ENCODE measurements around the gene RBM24.

RBM24 gene

GRCh38 chr6:17278289-17279063 lies 2.7 kb upstream of the RBM24 start:
- no peak for TF ChIP-seq GATA2 (IDR thresholded peaks at IDR 0.05; ENCODE audit: low read depth, low read length)
- TF ChIP-seq GATA3 (IDR thresholded peaks at IDR 0.05; ENCODE audit: low read depth, low read length), result no peak

GRCh38 chr6:17280138-17280537 lies 1.0 kb upstream of the RBM24 start:
- TF ChIP-seq GATA2 (IDR thresholded peaks at IDR 0.05; ENCODE audit: low read depth, low read length) (no peak), GATA3 (IDR thresholded peaks at IDR 0.05; ENCODE audit: low read depth, low read length) (no peak)

- no peak for TF ChIP-seq GATA2 (IDR thresholded peaks at IDR 0.05; ENCODE audit: low read depth, low read length)
- no peak for TF ChIP-seq GATA3 (IDR thresholded peaks at IDR 0.05; ENCODE audit: low read depth, low read length)
Observed at GRCh38 chr6:17280552-17281090, 540 bp upstream of the RBM24 start.

- TF ChIP-seq GATA2 (IDR thresholded peaks at IDR 0.05; ENCODE audit: low read depth, low read length) (no peak), GATA3 (IDR thresholded peaks at IDR 0.05; ENCODE audit: low read depth, low read length) (no peak)
Observed at GRCh38 chr6:17281497-17282481, 628 bp downstream of the RBM24 start.

- TF ChIP-seq GATA3 (IDR thresholded peaks at IDR 0.05; ENCODE audit: low read depth, low read length) (no peak), GATA2 (IDR thresholded peaks at IDR 0.05; ENCODE audit: low read depth, low read length) (no peak)
Observed at GRCh38 chr6:17283074-17283473, 1.9 kb downstream of the RBM24 start.

- TF ChIP-seq GATA3 (IDR thresholded peaks at IDR 0.05; ENCODE audit: low read depth, low read length) (no peak), GATA2 (IDR thresholded peaks at IDR 0.05; ENCODE audit: low read depth, low read length) (no peak)
Observed at GRCh38 chr6:17289630-17290061, 8.5 kb downstream of the RBM24 start.

GRCh38 chr6:17291778-17292177 lies 10.6 kb downstream of the RBM24 start:
- no peak for TF ChIP-seq GATA3 (IDR thresholded peaks at IDR 0.05; ENCODE audit: low read depth, low read length)
- TF ChIP-seq GATA2 (IDR thresholded peaks at IDR 0.05; ENCODE audit: low read depth, low read length), result no peak

GRCh38 chr6:17292600-17293133 lies 11.5 kb downstream of the RBM24 start:
- TF ChIP-seq GATA3 (IDR thresholded peaks at IDR 0.05; ENCODE audit: low read depth, low read length), result no peak
- no peak for TF ChIP-seq GATA2 (IDR thresholded peaks at IDR 0.05; ENCODE audit: low read depth, low read length)

- TF ChIP-seq GATA3 (IDR thresholded peaks at IDR 0.05; ENCODE audit: low read depth, low read length) (no peak), GATA2 (IDR thresholded peaks at IDR 0.05; ENCODE audit: low read depth, low read length) (no peak)
Observed at GRCh38 chr6:17293395-17293794, 12.2 kb downstream of the RBM24 start.

GRCh38 chr6:17297271-17298080 lies 16.3 kb downstream of the RBM24 start:
- no peak for TF ChIP-seq GATA2 (IDR thresholded peaks at IDR 0.05; ENCODE audit: low read depth, low read length)

GRCh38 chr6:17298257-17298656 lies 17.1 kb downstream of the RBM24 start:
- TF ChIP-seq GATA3 (IDR thresholded peaks at IDR 0.05; ENCODE audit: low read depth, low read length), result no peak
- no peak for TF ChIP-seq GATA2 (IDR thresholded peaks at IDR 0.05; ENCODE audit: low read depth, low read length)

- TF ChIP-seq GATA2 (IDR thresholded peaks at IDR 0.05; ENCODE audit: low read depth, low read length) (no peak), GATA3 (IDR thresholded peaks at IDR 0.05; ENCODE audit: low read depth, low read length) (no peak)
Observed at GRCh38 chr6:17299222-17299621, 18.1 kb downstream of the RBM24 start.

- TF ChIP-seq GATA2 (IDR thresholded peaks at IDR 0.05; ENCODE audit: low read depth, low read length), result no peak
- no peak for TF ChIP-seq GATA3 (IDR thresholded peaks at IDR 0.05; ENCODE audit: low read depth, low read length)
Observed at GRCh38 chr6:17299750-17300149, 18.6 kb downstream of the RBM24 start.
